H1 (cell line): ENCODE results near the gene DPPA4. TPM values are rescaled to one million over a fixed set of nuclear protein-coding genes. Genes with fewer than 3 reads are reported as not detected.

ENCODE experiments used
- BACH1 ChIP-seq: IDR thresholded peaks from 2 replicates; pipeline ENCODE4 v1.6.1; 2012; ENCODE audit warnings: low read length, improper control_type of control experiment
- BRCA1 ChIP-seq: IDR thresholded peaks from 2 replicates; pipeline ENCODE4 v1.6.1; 2012; ENCODE audit warnings: low read depth, low read length, improper control_type of control experiment
- CBX5 ChIP-seq: fragments of 300-800, 300-1000 bp; sonication (generic); IDR thresholded peaks from 2 replicates; pipeline ENCODE4 v1.7.1; 2016; ENCODE audit warnings: antibody characterized with exemption, low read length, low read depth
- FOSL1 ChIP-seq: IDR thresholded peaks from 2 replicates; pipeline ENCODE4 v1.6.1; 2011; ENCODE audit warnings: mild to moderate bottlenecking, low read depth, low read length, moderate library complexity; ENCODE audit not compliant: insufficient read depth
- GABPA ChIP-seq: IDR thresholded peaks from 2 replicates; pipeline ENCODE4 v1.6.1; 2011; ENCODE audit warnings: mild to moderate bottlenecking, low read length, moderate library complexity, borderline replicate concordance; ENCODE audit not compliant: insufficient read depth
- KDM1A ChIP-seq: fragments of 200-600, 300-600 bp; sonication (generic); IDR thresholded peaks from 2 replicates; pipeline ENCODE4 v1.7.1; 2016; ENCODE audit warnings: mild to moderate bottlenecking, low read length, borderline replicate concordance
- KDM4A ChIP-seq: IDR thresholded peaks from one replicate; pipeline ENCODE4 v1.7.1; 2012; ENCODE audit warnings: low read depth, mild to moderate bottlenecking, moderate library complexity, low read length, inconsistent platforms; ENCODE audit not compliant: severe bottlenecking
- KDM5A ChIP-seq: fragments of 200-600 bp; IDR thresholded peaks from 2 replicates; pipeline ENCODE4 v1.7.1; 2012; ENCODE audit warnings: mild to moderate bottlenecking, low read length, inconsistent platforms, mixed read lengths
- MAFK ChIP-seq: IDR thresholded peaks from 2 replicates; pipeline ENCODE4 v1.6.1; 2012; ENCODE audit warnings: low read depth, mild to moderate bottlenecking, improper control_type of control experiment, low read length
- NANOG ChIP-seq: IDR thresholded peaks from 2 replicates; pipeline ENCODE4 v1.6.1; 2011; ENCODE audit warnings: low read length, low read depth, mild to moderate bottlenecking, inconsistent platforms; ENCODE audit not compliant: insufficient read depth, poor library complexity, severe bottlenecking
- RFX5 ChIP-seq: IDR thresholded peaks from 2 replicates; pipeline ENCODE4 v1.6.1; 2011; ENCODE audit warnings: low read depth, low read length, improper control_type of control experiment, borderline replicate concordance
- SAP30 ChIP-seq: fragments of 300-600 bp; sonication (generic); IDR thresholded peaks from 2 replicates; pipeline ENCODE4 v1.7.1; 2012; ENCODE audit warnings: low read length, moderate library complexity, mild to moderate bottlenecking, inconsistent platforms; ENCODE audit not compliant: insufficient read depth, insufficient replicate concordance
- SIX5 ChIP-seq: IDR thresholded peaks from 2 replicates; pipeline ENCODE4 v1.6.1; 2011; ENCODE audit warnings: mild to moderate bottlenecking, low read depth, low read length
- SP1 ChIP-seq: IDR thresholded peaks from 2 replicates; pipeline ENCODE4 v1.6.1; 2011; ENCODE audit warnings: low read depth, low read length
- SRF ChIP-seq: IDR thresholded peaks from 2 replicates; pipeline ENCODE4 v1.6.1; 2011; ENCODE audit warnings: mild to moderate bottlenecking, low read depth, low read length, moderate library complexity
- TAF7 ChIP-seq: optimal IDR thresholded peaks from 2 replicates; pipeline ENCODE3; 2011; ENCODE audit warnings: low read depth, mild to moderate bottlenecking, inconsistent platforms, low read length, moderate library complexity, borderline replicate concordance
- polyA plus RNA-seq, 7 experiments: library from polyadenylated mRNA; depleted of rRNA in 3 of 7; stranded (reverse) in 5 of 7; unstranded in 2 of 7; fragments of >200 nt in 5 of 7; fragments of 200-250 nt in 2 of 7; gene quantifications; 1 replicate in 5 of 7; 2 replicates in 1 of 7; 4 replicates in 1 of 7; pipeline versions ENCODE4 v1.2.1 to v1.2.3, GENCODE V29; 2011 to 2013; ENCODE audit warnings: missing spikeins in 2 of 7, mixed read lengths in 2 of 7
- total RNA-seq: library from RNA; stranded (reverse); fragmentation: NEBNext Ultra II Directional; extraction: Animal tissue kit (Norgen Biotek cat#: 25700); gene quantifications from 2 replicates; pipeline ENCODE4 v1.2.1, GENCODE V29; 2021
- TF ChIP-seq, protein P1 (sequence below), 3 experiments: IDR thresholded peaks; 1 replicate in 2 of 3; 2 replicates in 1 of 3; pipeline versions ENCODE4 v1.5.1 to v1.6.1; 2011; ENCODE audit warnings: low read length in 3 of 3, mild to moderate bottlenecking in 3 of 3, inconsistent platforms in 2 of 3, low read depth in 1 of 3, moderate library complexity in 1 of 3; ENCODE audit not compliant: insufficient read depth in 1 of 3; ENCODE audit errors: control extremely low read depth in 1 of 3

Gene DPPA4
- total and polyA plus RNA-seq, 2 of the 8 experiments (the other 6 are each of a cell fraction or from before 2014, with no cell fraction given), result 424 to 772 TPM

DNA sequence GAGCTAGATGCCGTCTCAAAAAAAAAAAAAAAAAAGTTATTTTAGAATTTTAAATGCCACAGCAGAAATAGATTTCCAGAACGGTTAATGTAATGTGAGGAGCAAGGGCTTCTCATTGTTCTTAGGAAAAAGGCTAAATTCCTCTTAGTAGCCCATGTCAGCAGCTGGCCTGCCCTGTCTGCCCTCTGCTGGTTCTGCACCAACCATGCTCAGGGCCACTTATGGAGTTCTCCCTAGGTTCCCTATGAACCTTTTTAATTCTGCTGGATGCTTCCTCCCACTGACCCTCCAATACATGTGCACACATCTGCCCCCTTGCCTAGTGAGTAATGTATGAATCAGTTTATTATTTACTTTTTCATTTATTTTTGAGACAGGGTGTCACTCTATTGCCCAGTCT is 32.2 kb upstream of the DPPA4 start (continued):
- TF ChIP-seq GABPA, result no peak
- no peak for TF ChIP-seq SRF
- TF ChIP-seq SIX5, result no peak
- TF ChIP-seq SP1, result no peak
- TF ChIP-seq NANOG, result no peak
- TF ChIP-seq, protein P1, sequence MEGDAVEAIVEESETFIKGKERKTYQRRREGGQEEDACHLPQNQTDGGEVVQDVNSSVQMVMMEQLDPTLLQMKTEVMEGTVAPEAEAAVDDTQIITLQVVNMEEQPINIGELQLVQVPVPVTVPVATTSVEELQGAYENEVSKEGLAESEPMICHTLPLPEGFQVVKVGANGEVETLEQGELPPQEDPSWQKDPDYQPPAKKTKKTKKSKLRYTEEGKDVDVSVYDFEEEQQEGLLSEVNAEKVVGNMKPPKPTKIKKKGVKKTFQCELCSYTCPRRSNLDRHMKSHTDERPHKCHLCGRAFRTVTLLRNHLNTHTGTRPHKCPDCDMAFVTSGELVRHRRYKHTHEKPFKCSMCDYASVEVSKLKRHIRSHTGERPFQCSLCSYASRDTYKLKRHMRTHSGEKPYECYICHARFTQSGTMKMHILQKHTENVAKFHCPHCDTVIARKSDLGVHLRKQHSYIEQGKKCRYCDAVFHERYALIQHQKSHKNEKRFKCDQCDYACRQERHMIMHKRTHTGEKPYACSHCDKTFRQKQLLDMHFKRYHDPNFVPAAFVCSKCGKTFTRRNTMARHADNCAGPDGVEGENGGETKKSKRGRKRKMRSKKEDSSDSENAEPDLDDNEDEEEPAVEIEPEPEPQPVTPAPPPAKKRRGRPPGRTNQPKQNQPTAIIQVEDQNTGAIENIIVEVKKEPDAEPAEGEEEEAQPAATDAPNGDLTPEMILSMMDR (IDR thresholded peaks at IDR 0.05; ENCODE audit: control extremely low read depth in 1 of 3, insufficient read depth in 1 of 3, low read depth in 1 of 3, low read length in 3 of 3), result peak; percentile 62 to 81 (median 72)
- TF ChIP-seq TAF7, result no peak
- no peak for TF ChIP-seq BRCA1
- no peak for TF ChIP-seq SAP30
- no peak for TF ChIP-seq KDM5A
- TF ChIP-seq BACH1, result no peak
- no peak for TF ChIP-seq FOSL1
- no peak for TF ChIP-seq RFX5
- no peak for TF ChIP-seq MAFK
- no peak for TF ChIP-seq CBX5
- no peak for TF ChIP-seq KDM4A
- TF ChIP-seq KDM1A, result no peak
- TF ChIP-seq, all 59 proteins: peak for 4
